ENCODE measurements around the gene FGFRL1.

- TF ChIP-seq CTCF (optimal IDR thresholded peaks at IDR 0.05 in 1 of 3, IDR thresholded peaks at IDR 0.05 in 1 of 3, conservative IDR thresholded peaks at IDR 0.05 in 1 of 3; ENCODE audit: extremely low read depth in 1 of 3, insufficient read depth in 2 of 3, low read length in 3 of 3) = no peak
- no peak for TF ChIP-seq EZH2 (IDR thresholded peaks at IDR 0.05; ENCODE audit: low read length)
Observed at GRCh38 chr4:967113-968104, 44.0 kb upstream of the FGFRL1 start.

All from keratinocyte (primary cell).